HepG2 (cell line): ENCODE results near the gene LINC00632. TPM values are rescaled to one million over a fixed set of nuclear protein-coding genes. Genes with fewer than 3 reads are reported as not detected.

Experiments used
- ATAC-seq: fragments of 200-7000 bp; cut with Tn5 transposase; 3 replicates; pipeline ENCODE4 v1.9.1; 2020; ENCODE audit warnings: mild to moderate bottlenecking, moderate library complexity
- BruUV-seq: library from RNA; stranded (reverse); fragments of 400-500 nt; replicated peaks from 2 replicates; lab custom pipeline; 2021; lab: Mats Ljungman, UMichigan
- CTCF ChIA-PET: fragments of 300-600 bp; formaldehyde crosslinking; extraction: SDS; loops from one replicate; lab custom pipeline; 2021; ENCODE audit warnings: low total read pairs, inconsistent platforms, low intra/inter-chr PET ratio; lab: Yijun Ruan, JAX
- POLR2A ChIA-PET: fragments of 350-600 bp; sonication (Branson Sonifier 250); formaldehyde crosslinking; loops from one replicate; lab custom pipeline; 2020; ENCODE audit warnings: antibody characterized with exemption, inconsistent platforms; lab: Yijun Ruan, JAX
- DNase-seq: peaks from one replicate; pipeline ENCODE4 v3.0.0-alpha.2; 2015; ENCODE audit warnings: low spot score
- FAIRE-seq: peaks from 3 replicates; lab custom pipeline; 2011; peaks lifted over from hg19 to GRCh38; lab: Jason Lieb, UNC
- H2AFZ ChIP-seq: one replicate; pipeline ENCODE4 v1.6.1; 2011; ENCODE audit warnings: low read length, inconsistent platforms
- H3K27ac ChIP-seq: fragments of 300-600 bp; 3 replicates; pipeline ENCODE4 v1.8.0; 2011; ENCODE audit warnings: mixed run types, mild to moderate bottlenecking, mixed read lengths, low read length, inconsistent platforms; ENCODE audit not compliant: insufficient read depth; ENCODE audit errors: extremely low read length
- H3K27me3 ChIP-seq, 2 experiments: fragments of 200-600 bp in 1 of 2; 2 replicates in 1 of 2; 3 replicates in 1 of 2; pipeline versions ENCODE4 v1.6.0 to v1.8.0; 2011; ENCODE audit warnings: low read length in 2 of 2, mild to moderate bottlenecking in 2 of 2, moderate library complexity in 2 of 2, inconsistent platforms in 1 of 2; ENCODE audit not compliant: insufficient read depth in 2 of 2, control insufficient read depth in 1 of 2
- H3K36me3 ChIP-seq, 2 experiments: fragments of 200-600 bp in 1 of 2; replicated peaks in 1 of 2; 2 replicates in 1 of 2; 3 replicates in 1 of 2; pipeline versions ENCODE4 v1.5.1 to v1.8.0; 2011; ENCODE audit warnings: low read length in 2 of 2, inconsistent platforms in 1 of 2; ENCODE audit not compliant: insufficient read depth in 2 of 2, control insufficient read depth in 1 of 2
- H3K4me1 ChIP-seq: 2 replicates; pipeline ENCODE4 v1.5.1; 2012; ENCODE audit warnings: low read length, inconsistent platforms; ENCODE audit not compliant: insufficient read depth
- H3K4me2 ChIP-seq: 2 replicates; pipeline ENCODE4 v1.6.0; 2011; ENCODE audit warnings: low read depth, low read length, inconsistent platforms
- H3K4me3 ChIP-seq, 3 experiments: fragments of 200-600 bp in 1 of 3; sonication (generic), shearing (Covaris generic) in 1 of 3; replicated peaks in 1 of 3; 2 replicates each; pipeline ENCODE4 v1.5.1; 2011 to 2016; ENCODE audit warnings: low read length in 3 of 3, inconsistent platforms in 2 of 3, low read depth in 2 of 3, mild to moderate bottlenecking in 2 of 3, control low read depth in 1 of 3, mixed read lengths in 1 of 3; ENCODE audit not compliant: insufficient read depth in 1 of 3
- H3K79me2 ChIP-seq: one replicate; pipeline ENCODE4 v1.6.1; 2011; ENCODE audit warnings: low read length, inconsistent platforms; ENCODE audit not compliant: insufficient read depth
- H3K9ac ChIP-seq: 2 replicates; pipeline ENCODE4 v1.6.0; 2011; ENCODE audit warnings: mild to moderate bottlenecking, low read depth, low read length, inconsistent platforms; ENCODE audit not compliant: insufficient read depth
- H3K9me3 ChIP-seq: 2 replicates; pipeline ENCODE4 v1.5.1; 2012; ENCODE audit warnings: mild to moderate bottlenecking, low read length
- H4K20me1 ChIP-seq: 2 replicates; pipeline ENCODE4 v1.6.0; 2011; ENCODE audit warnings: inconsistent platforms, mild to moderate bottlenecking, low read length, moderate library complexity; ENCODE audit not compliant: insufficient read depth
- FIP1L1 ChIP-seq: fragments of 200-400 bp; formaldehyde crosslinking; IDR thresholded peaks from 2 replicates; pipeline ENCODE4 v1.6.1; 2018; ENCODE audit warnings: low read depth, mild to moderate bottlenecking, low read length, moderate library complexity, borderline replicate concordance; ENCODE audit not compliant: insufficient read depth
- FUBP1 ChIP-seq: sonication (generic); formaldehyde crosslinking; IDR thresholded peaks from 2 replicates; pipeline ENCODE4 v1.5.1; 2020; ENCODE audit warnings: missing genetic modification reagents, mild to moderate bottlenecking, borderline replicate concordance
- GZF1 ChIP-seq: sonication (generic); formaldehyde crosslinking; IDR thresholded peaks from 2 replicates; pipeline ENCODE4 v1.5.1; 2020; ENCODE audit warnings: mild to moderate bottlenecking, missing genetic modification reagents
- MXI1 ChIP-seq: IDR thresholded peaks from 3 replicates; pipeline ENCODE4 v1.6.1; 2012; ENCODE audit warnings: low read depth, low read length, inconsistent platforms, borderline replicate concordance
- PHF21A ChIP-seq: sonication (generic); formaldehyde crosslinking; IDR thresholded peaks from 2 replicates; pipeline ENCODE4 v1.5.0; 2020; ENCODE audit warnings: mild to moderate bottlenecking, missing genetic modification reagents
- SETDB1 ChIP-seq: sonication (generic); formaldehyde crosslinking; IDR thresholded peaks from 2 replicates; pipeline ENCODE4 v1.5.1; 2020; ENCODE audit warnings: missing genetic modification reagents, mild to moderate bottlenecking, borderline replicate concordance
- SIX1 ChIP-seq: sonication (generic); formaldehyde crosslinking; IDR thresholded peaks from 2 replicates; pipeline ENCODE4 v1.4.0; 2020; ENCODE audit warnings: missing genetic modification reagents, borderline replicate concordance
- ZEB1 ChIP-seq: IDR thresholded peaks from 2 replicates; pipeline ENCODE4 v1.6.1; 2012; ENCODE audit warnings: mild to moderate bottlenecking, low read depth, inconsistent platforms; ENCODE audit not compliant: insufficient replicate concordance
- ZNF17 ChIP-seq: sonication (generic); formaldehyde crosslinking; IDR thresholded peaks from 2 replicates; pipeline ENCODE4 v1.5.0; 2020; ENCODE audit warnings: mild to moderate bottlenecking, missing genetic modification reagents
- ZNF34 ChIP-seq: sonication (generic); formaldehyde crosslinking; IDR thresholded peaks from 2 replicates; pipeline ENCODE4 v1.4.0; 2020; ENCODE audit warnings: mild to moderate bottlenecking, missing genetic modification reagents, borderline replicate concordance
- ZNF431 ChIP-seq: sonication (generic); formaldehyde crosslinking; IDR thresholded peaks from 2 replicates; pipeline ENCODE4 v1.9.0; 2022; ENCODE audit warnings: missing genetic modification reagents, low read depth, mild to moderate bottlenecking, borderline replicate concordance
- ZNF546 ChIP-seq: sonication (generic); formaldehyde crosslinking; conservative IDR thresholded peaks from 2 replicates; pipeline ENCODE4 v1.8.1; 2023; ENCODE audit warnings: mild to moderate bottlenecking, missing genetic modification reagents
- ZNF878 ChIP-seq: sonication (generic); formaldehyde crosslinking; IDR thresholded peaks from 2 replicates; pipeline ENCODE4 v1.8.1; 2023; ENCODE audit warnings: mild to moderate bottlenecking, missing genetic modification reagents, moderate library complexity
- WGBS: methylation state at CpG from one replicate; pipeline ENCODE4 v1.1.6; 2017; ENCODE audit warnings: low lambda C conversion rate; 5-methylcytosine and 5-hydroxymethylcytosine counted together
- in situ Hi-C: cut with HindIII; loops from 2 replicates; pipeline ENCODE4 v1.10.0; 2017; ENCODE audit warnings: low pct_unique_long_range_greater_than_20kb; ENCODE audit not compliant: extremely low pct_ligation_motif_present
- intact Hi-C: fragments of 100-400 bp; cut with micrococcal nuclease; formaldehyde crosslinking; loops from one replicate; pipeline ENCODE4 v1.10.0; 2022; ENCODE audit not compliant: unreplicated experiment
- polyA plus RNA-seq, 8 experiments: library from polyadenylated mRNA; depleted of rRNA in 3 of 8; stranded (reverse) in 7 of 8; unstranded in 1 of 8; fragments of >200 nt; fragmentation: Illumina TruSeq in 4 of 8; extraction: Trizol in 4 of 8; gene quantifications; 2 replicates each; pipeline versions ENCODE4 v1.2.1 to v1.2.3, GENCODE V29; 2011 to 2016; ENCODE audit warnings: low read depth in 4 of 8, missing spikeins in 1 of 8, mixed read lengths in 1 of 8; ENCODE audit not compliant: insufficient read depth in 1 of 8
- total RNA-seq, 5 experiments: library from RNA; depleted of rRNA; stranded (reverse); fragments of >200 nt; fragmentation: Illumina TruSeq; extraction: Trizol; gene quantifications; 2 replicates each; pipeline ENCODE4 v1.2.3, GENCODE V29; 2016; ENCODE audit warnings: low read depth in 1 of 5
- TF ChIP-seq, protein P1 (sequence below): sonication (generic); formaldehyde crosslinking; IDR thresholded peaks from 2 replicates; pipeline ENCODE4 v1.4.0; 2020; ENCODE audit warnings: low read depth, missing genetic modification reagents

The LINC00632 gene
- total and polyA plus RNA-seq, 2 of the 13 experiments (the other 11 are each of a cell fraction or from before 2014, with no cell fraction given): 0.13 TPM; not detected in 1

DNA sequence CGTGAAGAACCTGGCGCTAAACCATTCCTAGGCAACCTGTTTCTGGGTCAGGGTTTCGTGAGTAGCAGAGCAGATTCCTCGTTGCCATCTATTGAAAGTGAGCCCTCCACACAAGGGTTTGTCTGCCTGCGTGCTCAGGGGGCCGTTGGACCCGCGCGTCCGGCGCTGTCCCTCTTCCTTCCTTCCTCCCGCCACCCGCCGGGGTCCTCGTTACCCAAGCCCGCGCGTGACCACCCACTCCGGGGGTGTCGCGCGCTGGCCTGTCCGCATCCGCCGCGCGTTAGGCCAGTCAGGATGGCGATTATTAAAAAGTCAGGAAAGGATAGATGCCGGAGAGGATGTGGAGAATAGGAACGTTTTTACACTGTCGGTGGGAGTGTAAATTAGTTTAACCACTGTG is 66.8 kb downstream of the LINC00632 start:
- H3K9me3 ChIP-seq: no peaks in the 10 kb centered on the region
- ChIA-PET POLR2A (no interaction called here), CTCF (no interaction called here)
- no peak for FAIRE-seq
- H3K4me1 ChIP-seq: no peaks in the 10 kb centered on the region
- ATAC-seq: no peak
- in situ Hi-C loops: no loop called here
- no peak overlapping the region for H3K4me3 ChIP-seq
- TF ChIP-seq ZNF34: no peak
- DNase-seq: no peak
- intact Hi-C loops: no loop called here
- no peaks in the 10 kb centered on the region for H3K79me2 ChIP-seq
- no peaks in the 10 kb centered on the region for H3K36me3 ChIP-seq
- H3K27ac ChIP-seq: no peak overlapping the region
- H3K9ac ChIP-seq: no peak overlapping the region
- no TSS peak for BruUV-seq
- no peak overlapping the region for H3K4me2 ChIP-seq
- 85% methylated on average over 20 of the region's 31 CpGs for WGBS
- H4K20me1 ChIP-seq: no peaks in the 10 kb centered on the region
- H2AFZ ChIP-seq: no peak overlapping the region
- H3K27me3 ChIP-seq: no peaks in the 10 kb centered on the region

DNA sequence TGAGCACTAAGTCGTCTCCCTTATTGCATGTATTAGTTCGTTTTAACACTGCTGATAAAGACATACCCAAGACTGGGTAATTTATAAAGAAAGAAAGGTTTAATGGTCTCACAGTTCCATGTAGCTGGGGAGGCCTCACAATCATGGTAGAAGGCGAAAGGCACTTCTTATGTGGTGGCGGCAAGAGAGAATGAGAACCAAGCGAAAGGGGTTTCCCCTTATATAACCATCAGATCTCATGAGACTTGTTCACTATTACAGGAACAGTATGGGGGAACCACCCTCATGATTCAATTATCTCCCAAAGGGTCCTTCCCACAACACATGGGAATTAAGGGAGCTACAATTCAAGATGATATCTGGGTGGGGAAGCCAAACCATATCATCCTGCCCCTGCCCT is 85.1 kb downstream of the LINC00632 start:
- Histone ChIP-seq H4K20me1 (no peaks in the 10 kb centered on the region), H3K9me3 (no peaks in the 10 kb centered on the region), H3K4me2 (no peak overlapping the region), H3K36me3 (no peaks in the 10 kb centered on the region), H3K9ac (no peak overlapping the region), H2AFZ (no peak overlapping the region), H3K27me3 (no peaks in the 10 kb centered on the region), H3K79me2 (no peaks in the 10 kb centered on the region), H3K4me1 (no peaks in the 10 kb centered on the region), H3K4me3 (no peak overlapping the region), H3K27ac (no peak overlapping the region)
- ChIA-PET POLR2A (no interaction called here), CTCF (no interaction called here)
- intact Hi-C loops (no loop called here), in situ Hi-C loops (no loop called here)
- 47% methylated on average over 5 of the region's 5 CpGs for WGBS
- BruUV-seq: no TSS peak
- DNase-seq: no peak
- ATAC-seq: no peak
- FAIRE-seq: no peak
- TF ChIP-seq ZEB1 (no peak), MXI1 (no peak), FIP1L1 (no peak), SIX1 (CRISPR knock-in tag) (no peak), ZNF878 (CRISPR knock-in tag) (no peak), GZF1 (CRISPR knock-in tag) (no peak), SETDB1 (no peak), ZNF431 (CRISPR knock-in tag) (no peak), ZNF546 (CRISPR knock-in tag) (no peak), FUBP1 (no peak), ZNF17 (CRISPR knock-in tag) (no peak), PHF21A (no peak)
- TF ChIP-seq, protein P1, sequence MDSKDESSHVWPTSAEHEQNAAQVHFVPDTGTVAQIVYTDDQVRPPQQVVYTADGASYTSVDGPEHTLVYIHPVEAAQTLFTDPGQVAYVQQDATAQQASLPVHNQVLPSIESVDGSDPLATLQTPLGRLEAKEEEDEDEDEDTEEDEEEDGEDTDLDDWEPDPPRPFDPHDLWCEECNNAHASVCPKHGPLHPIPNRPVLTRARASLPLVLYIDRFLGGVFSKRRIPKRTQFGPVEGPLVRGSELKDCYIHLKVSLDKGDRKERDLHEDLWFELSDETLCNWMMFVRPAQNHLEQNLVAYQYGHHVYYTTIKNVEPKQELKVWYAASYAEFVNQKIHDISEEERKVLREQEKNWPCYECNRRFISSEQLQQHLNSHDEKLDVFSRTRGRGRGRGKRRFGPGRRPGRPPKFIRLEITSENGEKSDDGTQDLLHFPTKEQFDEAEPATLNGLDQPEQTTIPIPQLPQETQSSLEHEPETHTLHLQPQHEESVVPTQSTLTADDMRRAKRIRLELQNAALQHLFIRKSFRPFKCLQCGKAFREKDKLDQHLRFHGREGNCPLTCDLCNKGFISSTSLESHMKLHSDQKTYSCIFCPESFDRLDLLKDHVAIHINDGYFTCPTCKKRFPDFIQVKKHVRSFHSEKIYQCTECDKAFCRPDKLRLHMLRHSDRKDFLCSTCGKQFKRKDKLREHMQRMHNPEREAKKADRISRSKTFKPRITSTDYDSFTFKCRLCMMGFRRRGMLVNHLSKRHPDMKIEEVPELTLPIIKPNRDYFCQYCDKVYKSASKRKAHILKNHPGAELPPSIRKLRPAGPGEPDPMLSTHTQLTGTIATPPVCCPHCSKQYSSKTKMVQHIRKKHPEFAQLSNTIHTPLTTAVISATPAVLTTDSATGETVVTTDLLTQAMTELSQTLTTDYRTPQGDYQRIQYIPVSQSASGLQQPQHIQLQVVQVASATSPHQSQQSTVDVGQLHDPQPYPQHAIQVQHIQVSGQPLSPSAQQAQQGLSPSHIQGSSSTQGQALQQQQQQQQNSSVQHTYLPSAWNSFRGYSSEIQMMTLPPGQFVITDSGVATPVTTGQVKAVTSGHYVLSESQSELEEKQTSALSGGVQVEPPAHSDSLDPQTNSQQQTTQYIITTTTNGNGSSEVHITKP: no peak
